Sigmoid colon (tissue), 4 donors: Measurements from ENCODE around the gene NBAS.

Source experiments
- POLR2A ChIP-seq, 2 donors: fragments of 450-650 bp; IDR thresholded peaks; one replicate each; pipeline ENCODE4 v1.6.1; 2016; ENCODE audit warnings: antibody characterized with exemption in 2 of 2, mild to moderate bottlenecking in 2 of 2, moderate library complexity in 2 of 2
- POLR2AphosphoS5 ChIP-seq, 4 donors: sonication (generic); formaldehyde crosslinking; IDR thresholded peaks; one replicate each; pipeline ENCODE4 v1.6.1; 2017; ENCODE audit warnings: antibody characterized with exemption in 4 of 4

GRCh38 chr2:15154297-15154696, 406.8 kb downstream of the NBAS start:
- TF ChIP-seq POLR2A (IDR thresholded peaks at IDR 0.05) (no peak), POLR2AphosphoS5 (IDR thresholded peaks at IDR 0.05) (no peak)
